MM.1S (cell line): ENCODE results near the gene PAQR5.

Experiments used
- EZH2 ChIP-seq: fragments of 300-600 bp; sonication (generic); optimal IDR thresholded peaks from 2 replicates; pipeline ENCODE3; 2017; ENCODE audit warnings: low read depth, mild to moderate bottlenecking, antibody characterized with exemption, low read length, mixed read lengths
- EZH2phosphoT487 ChIP-seq: fragments of 300-600 bp; sonication (generic); IDR thresholded peaks from 2 replicates; pipeline ENCODE4 v1.6.1; 2018; ENCODE audit warnings: antibody characterized with exemption, low read length
- TF ChIP-seq, protein P1 (sequence below): fragments of 300-600 bp; sonication (generic); IDR thresholded peaks from 2 replicates; pipeline ENCODE4 v1.5.1; 2016; ENCODE audit warnings: antibody characterized with exemption, low read length, mixed read lengths

DNA sequence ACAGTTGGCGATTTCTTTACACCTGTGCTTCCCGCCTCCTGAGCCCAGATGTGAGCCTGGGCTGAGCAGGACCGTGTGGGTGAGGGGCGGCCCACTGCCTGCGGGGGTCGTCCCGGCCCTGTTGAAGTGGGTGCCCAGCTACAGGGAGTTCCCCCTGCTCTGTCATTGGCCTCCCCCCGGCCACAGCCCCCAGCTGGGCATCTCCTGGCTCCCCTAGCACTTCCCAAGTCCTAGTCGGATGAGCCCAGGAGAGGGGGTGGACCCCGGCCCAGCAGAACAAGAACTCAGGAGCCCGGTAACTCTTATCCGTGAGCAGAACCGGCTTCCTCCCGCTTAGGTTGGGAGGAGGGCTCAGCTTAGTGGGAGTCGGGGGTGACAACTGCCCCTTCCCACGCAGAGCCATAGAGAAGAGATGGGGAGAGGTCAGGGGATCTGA is 757 bp downstream of the PAQR5 start:
- TF ChIP-seq, protein P1, sequence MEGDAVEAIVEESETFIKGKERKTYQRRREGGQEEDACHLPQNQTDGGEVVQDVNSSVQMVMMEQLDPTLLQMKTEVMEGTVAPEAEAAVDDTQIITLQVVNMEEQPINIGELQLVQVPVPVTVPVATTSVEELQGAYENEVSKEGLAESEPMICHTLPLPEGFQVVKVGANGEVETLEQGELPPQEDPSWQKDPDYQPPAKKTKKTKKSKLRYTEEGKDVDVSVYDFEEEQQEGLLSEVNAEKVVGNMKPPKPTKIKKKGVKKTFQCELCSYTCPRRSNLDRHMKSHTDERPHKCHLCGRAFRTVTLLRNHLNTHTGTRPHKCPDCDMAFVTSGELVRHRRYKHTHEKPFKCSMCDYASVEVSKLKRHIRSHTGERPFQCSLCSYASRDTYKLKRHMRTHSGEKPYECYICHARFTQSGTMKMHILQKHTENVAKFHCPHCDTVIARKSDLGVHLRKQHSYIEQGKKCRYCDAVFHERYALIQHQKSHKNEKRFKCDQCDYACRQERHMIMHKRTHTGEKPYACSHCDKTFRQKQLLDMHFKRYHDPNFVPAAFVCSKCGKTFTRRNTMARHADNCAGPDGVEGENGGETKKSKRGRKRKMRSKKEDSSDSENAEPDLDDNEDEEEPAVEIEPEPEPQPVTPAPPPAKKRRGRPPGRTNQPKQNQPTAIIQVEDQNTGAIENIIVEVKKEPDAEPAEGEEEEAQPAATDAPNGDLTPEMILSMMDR: no peak
- no peak for TF ChIP-seq EZH2
- no peak for TF ChIP-seq EZH2phosphoT487
